Globus pallidus (tissue), 1 donor: ENCODE measurements around the gene TP53RK.
A peak's percentile ranks its signal among the peaks of the same experiment; 100 is the strongest.

Experiments used
- DNase-seq: peaks from one replicate; pipeline ENCODE4 v3.0.0-alpha.2; 2015; ENCODE audit warnings: low spot score

TP53RK gene

DNA sequence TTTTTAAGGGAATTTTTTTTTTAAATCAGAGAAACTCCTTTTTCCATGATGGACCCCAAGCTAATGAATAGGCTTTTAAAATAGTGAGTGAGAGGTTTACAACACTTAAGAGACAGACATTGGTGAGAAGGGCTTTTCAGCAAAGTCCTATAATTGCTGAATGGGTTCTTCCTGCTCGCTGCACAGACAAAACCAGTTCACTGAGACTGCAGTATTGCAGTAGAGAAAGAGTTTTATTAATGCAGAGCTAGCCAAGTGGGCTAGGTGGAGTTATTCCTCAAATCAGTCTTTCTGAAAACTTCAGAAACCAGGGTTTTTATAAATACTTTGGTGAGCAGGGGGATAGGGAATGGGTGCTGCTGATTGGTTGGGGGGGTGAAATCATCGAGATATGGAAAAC is 17.0 kb upstream of the TP53RK start:
- DNase-seq: no peak

DNA sequence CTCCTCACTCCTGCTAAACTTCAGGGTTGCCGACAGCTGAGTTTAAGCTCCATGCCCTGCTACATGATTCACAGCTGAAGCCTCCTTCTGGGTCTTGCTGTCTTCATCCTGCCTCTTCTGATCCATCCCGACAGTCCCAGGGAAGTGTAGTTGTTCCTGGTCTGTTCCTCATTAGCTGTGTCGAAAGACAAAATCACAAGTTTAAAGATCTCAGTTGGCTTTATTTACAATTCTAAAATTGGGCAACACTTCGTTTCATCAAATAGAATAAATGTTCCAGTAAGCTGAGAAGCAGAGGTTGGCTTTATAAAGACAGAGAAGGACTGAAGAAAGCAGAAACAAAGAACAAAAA is 16.1 kb upstream of the TP53RK start:
- no peak for DNase-seq

DNA sequence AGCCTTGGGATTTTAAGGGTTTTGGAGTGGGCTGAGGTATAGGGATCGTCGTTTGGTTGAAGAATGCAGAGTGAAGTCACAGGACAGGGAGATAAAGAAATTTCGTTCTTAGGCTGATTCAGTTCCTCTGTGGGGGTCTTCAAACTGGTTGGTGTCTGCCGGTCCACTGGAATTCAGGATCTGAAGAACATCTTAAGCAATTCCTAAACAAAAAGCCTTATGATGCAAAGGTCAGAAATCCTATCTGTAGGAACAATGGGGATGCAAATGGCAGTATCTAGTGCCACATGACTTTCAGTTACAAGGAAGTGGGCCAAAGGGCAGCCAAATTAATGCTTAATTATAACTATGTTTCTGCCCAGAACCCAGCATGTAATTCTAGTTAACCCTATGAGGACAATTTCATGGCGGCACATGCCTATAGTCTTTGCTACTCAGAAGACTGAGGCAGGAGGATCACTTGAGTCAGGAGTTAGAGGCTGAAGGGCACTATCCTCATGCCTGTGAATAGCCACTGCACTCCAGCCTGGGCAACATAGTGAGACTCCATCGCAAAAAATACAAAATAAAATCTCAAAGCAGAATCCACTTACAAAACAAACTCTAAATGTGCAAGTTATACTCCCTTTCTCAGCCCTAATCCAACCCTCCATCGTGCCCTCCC is 15.6 kb upstream of the TP53RK start:
- no peak for DNase-seq

DNA sequence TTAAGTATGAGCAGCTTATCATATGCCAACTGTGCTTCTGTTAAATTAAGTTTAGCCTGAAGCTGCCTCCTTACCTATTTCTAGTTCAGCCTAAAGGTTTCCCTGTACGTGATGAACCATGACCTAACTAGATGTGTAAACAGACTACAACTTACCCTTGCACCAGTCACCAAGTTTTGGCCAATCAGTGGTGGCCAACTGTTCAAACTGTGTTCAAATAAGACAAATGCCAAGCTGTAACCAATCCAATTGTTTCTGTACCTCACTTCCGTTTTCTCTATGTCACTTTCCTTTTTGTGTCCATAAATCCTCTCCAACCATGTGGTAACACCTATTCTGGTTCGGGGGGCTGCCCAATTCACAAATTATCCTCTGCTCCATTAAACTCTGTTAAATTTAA is 14.2 kb upstream of the TP53RK start:
- no peak for DNase-seq

DNA sequence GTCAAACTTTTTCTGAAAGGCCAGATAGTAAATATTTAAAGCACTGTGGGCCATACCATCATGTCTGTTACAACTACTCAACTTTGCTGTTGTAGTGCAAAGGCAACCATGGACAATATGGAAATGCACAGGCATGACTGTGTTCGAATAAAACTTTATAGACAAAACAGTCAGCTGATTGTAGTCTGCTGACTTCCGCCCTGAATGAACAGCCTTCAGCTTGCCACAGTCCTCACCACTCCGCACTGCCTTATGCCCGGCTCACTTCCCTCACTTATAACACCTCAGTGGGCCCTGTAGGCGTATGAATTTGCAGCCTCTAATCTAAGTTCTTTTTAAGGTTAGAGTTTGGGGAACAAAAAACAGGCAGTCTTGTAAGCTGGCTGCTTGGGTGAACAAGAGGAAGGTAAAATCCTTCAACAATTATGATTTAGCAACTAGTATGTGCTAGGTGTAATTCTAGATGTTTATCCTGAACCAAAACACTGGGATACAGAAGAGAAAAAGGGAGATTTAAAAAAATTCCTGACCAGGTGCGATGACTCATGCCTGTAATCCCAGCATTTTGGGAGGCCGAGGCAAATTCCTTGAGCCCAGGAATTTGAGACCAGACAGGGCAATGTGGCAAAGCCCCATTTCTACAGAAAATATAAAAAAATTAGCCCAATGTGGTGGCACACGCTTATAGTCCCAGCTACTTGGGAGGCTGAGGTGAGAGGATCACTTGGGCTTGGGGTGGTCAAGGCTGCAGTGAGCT is 13.4 kb upstream of the TP53RK start:
- no peak for DNase-seq

DNA sequence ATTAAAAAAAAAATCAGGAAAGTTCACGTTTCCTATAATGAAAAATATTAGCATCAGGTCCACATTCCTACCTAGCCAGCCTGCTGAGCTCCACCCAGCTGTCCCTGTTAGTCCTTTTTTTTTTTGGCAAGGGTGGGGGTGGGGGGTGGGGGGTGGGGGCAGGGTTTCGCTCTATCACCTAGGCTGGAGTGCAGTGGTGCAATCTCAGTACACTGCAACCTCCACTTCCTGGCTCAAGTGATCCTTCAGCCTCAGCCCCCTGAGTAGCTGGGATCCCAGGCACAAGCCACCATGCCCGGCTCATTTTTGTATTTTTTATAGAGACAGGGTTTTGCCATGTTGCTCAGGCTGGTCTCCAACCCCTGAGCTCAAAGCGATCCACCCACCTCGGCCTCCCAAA is 12.7 kb upstream of the TP53RK start:
- no peak for DNase-seq

DNA sequence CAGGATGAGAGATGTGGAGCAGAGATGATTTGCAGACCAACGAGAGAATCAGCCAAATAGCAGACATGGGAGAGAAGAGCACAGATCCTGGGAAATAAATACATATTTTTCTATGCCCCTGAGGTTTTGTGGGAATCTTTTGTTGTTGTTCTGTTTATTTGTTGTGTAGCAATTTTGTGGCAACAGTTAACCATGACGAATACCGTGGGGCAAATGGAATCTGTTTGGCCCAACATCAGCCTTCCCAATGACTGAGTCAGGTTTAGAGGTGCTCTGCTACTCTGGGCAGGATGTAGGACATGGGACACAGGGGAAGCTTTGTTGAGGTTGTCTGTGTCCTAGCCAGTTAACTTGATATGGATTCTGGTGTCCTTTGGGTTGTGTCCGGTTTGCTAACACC is 12.3 kb upstream of the TP53RK start:
- no peak for DNase-seq

DNA sequence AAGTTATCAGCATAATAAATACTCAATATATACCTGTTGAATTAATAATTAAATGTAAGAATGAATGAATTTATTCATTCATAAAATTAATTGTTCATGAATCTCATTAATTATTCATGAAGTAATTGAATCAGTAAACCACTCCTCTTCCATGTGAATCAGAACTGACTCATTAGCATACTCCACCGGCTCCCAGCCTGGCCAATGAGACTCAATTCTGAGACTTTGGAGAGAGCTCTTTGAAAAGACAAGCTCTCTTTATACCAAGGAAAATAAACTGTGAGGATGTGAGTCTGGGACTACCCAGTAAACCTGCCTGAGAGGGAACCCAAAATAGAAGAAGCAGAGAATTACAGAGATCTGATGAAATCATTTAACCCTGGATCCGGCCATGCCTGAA is 11.8 kb upstream of the TP53RK start:
- DNase-seq: no peak

DNA sequence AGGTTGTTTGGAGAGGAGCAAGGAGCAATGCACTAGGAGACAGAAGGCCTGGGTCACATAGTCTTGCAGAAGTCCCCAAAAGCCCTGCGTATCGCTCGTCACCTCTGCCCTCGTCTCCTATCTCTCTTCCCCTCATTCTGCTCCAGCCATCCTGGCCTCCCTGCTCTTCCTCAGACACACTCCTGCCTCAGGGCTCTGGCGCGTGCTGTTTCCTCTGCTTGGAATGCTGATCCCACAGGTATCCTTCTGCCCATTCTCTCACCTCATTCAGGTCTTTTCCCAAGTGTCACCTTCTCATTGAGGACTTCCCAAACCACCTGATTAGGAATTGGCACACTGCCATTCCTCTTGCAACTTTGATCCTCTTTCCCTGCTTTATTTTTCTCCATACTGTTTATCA is 11.2 kb upstream of the TP53RK start:
- DNase-seq: no peak

DNA sequence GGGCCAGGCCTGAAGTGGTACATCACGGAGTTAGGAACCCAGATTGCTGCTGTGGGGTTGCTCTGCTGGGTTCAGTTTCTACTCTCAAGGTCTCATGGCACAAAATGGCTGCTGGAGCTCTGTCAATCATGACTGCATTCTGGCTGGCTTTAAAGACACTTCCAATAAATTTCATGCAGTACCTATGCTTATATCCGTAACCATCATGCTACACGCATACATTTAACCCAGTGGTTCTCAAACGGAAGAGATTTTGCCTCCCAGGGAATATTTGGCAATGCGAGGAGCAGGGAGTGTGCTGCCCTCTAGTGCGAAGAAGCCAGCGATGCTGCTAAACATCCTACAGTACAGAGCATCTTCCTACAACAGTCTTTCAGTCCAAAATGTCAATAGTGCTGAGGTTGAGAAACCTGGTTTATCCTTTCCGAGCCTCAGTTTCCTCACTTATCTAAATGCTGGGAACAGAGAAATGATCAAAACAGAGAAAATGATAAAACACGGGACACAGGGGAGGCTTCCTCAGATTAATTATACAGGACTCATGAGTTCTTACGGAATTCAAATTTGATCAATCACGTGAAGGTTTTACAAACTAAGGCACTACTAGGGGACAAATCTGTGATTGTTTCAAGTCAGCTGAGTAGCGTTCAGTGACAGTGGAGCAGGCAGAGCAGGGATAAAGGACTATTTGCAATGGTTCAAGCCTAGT is 10.6 kb upstream of the TP53RK start:
- no peak for DNase-seq

DNA sequence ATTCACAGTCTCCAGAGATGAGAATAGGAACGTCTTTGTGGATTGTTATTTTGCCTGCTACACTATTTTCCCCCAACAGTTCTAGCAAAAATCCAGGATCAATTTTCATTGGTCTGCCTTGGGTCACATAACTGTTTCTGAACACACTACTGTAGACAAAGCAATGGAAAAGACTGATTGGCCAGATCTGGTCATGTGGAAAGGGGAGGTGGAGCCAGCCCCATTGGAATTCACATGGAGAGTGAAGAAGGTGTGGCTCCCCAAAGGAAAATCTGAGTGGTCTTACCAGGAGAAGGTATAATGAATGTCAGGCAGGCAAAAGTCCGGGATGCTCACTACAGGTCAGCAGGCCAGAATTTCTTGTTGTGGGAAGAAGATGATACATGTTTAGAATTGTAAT is 9.5 kb upstream of the TP53RK start:
- no peak for DNase-seq

DNA sequence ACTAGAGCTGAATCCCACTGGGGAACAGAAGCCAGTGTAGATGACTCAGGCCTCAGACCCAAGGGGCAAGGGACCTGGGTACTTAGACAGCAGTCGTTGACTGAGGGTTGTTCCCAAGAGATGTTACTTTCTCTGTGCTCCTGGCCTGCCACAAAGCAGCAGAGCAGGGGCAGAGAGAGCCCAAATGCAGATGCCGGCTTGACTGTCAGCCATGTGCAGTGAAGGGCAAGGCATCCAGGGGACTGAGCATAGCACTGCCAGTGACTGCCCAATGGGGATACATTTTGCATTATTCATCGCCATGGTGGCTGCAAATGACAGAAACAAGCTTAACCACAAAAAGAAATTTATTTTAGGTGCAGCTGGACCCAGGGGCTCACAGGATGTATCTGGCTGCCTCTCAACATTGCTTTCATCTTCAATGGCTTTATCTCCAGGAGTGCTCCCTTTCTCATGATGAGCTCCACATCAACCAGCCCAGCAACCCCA is 7.6 kb upstream of the TP53RK start:
- DNase-seq: no peak

DNA sequence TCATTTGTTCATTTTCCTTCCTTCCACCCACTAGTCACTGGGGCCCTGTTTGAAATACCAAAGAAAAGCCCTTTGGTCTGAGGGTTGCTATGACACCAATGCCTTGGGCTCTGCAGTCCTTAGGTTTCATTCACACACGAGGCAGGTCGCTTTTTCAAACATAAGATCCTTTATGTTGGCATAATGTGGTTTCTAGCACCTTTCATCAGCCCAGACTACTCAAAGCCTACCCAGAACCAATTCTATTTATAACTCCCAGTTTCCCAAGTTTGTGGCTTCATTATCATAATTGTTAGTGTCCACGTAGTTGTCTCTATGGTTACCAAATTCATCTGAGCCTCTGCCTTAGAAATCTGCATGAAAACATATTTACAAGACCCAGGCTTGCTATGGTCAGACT is 6.6 kb upstream of the TP53RK start:
- no peak for DNase-seq

DNA sequence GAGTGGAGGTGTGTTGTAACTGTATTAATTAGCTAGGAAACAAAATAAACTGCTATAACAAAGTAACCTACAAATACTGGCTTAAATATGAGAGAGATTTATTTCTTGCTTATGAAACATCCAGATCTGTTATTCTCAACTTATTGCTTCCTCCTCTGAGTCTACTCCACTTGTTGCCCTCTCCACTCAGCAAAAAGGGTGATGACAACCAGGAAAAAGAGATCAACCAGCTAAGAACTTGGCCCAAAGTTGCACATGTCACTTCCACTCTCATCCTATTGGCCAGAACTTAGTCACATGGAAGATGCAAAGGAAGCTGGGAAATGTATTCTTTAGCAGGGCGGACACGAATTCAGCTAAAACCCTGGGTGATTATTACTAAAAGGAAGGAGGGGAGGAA is 5.2 kb upstream of the TP53RK start:
- DNase-seq: peak; percentile 38

DNA sequence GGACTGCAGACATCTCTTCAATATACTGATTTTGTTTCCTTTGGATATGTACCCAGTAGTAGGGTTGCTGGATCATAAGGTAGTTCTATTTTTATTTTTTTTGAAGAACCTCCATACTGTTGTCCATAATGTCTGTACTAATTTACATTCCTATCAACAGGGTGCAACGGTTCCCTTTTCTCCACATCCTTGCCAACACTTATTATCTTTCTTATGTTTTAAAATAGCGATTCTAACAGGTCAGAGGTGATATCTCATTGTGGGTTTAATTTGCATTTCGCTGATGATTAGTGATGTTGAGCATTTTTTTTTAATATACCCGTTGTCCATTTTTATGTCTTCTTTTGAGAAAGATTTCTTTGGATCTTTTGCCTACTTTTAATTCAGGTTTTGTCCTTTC is 2.0 kb upstream of the TP53RK start:
- no peak for DNase-seq

DNA sequence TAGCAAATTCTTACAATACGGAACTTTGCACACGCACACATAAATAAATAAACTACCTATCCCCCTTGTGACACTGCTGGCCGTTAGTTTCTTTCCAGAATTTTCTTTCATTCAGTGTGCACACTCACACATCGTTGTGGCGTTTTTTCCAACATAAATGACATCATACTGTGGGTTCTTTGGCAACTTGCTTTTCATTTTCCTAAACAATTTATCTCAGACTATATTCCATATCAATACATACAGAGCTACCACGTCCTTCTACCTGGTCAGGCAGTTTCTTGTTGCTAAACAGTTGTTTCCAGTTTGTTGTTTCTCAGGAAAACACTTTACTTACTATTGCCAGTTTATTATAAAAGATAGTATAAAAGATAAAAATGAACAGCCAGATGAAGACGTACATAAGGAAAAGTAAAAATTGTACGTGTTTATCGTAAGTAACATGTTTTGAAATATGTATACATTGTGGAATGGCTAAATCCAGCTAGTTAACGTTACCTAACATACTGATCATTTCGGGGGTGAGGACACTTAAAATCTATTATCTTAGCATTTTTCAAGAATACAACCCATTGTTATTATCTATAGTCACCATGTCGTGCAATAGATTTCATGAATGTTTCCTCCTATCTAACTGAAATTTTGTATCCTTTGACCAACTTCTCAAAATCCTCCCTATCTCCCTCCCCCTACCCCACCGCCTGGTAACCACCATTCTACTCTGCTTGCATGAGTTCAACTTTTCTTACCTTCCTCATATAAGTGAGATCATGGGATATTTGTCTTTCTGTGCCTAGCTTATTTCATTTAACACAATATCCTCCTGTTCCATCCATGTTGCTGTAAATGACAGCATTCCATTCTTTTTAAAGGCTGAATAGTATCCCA is 1.2 kb upstream of the TP53RK start:
- no peak for DNase-seq

DNA sequence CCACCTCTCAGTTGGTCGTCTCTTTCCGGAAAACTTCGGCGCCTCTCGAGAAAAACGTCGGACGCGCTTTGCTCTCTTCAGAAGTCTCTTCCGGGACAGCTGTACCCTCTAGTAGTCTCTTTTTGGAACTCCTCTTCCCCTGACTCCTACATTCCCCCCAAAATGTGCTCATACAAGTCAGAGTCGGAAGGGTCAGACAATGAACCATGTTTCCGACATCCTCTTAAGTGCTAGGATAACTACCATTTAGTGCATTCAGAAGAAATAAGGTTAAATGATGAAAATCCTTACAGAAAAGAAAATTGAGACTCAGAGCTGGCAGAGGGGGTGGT is 476 bp upstream of the TP53RK start:
- DNase-seq: no peak

DNA sequence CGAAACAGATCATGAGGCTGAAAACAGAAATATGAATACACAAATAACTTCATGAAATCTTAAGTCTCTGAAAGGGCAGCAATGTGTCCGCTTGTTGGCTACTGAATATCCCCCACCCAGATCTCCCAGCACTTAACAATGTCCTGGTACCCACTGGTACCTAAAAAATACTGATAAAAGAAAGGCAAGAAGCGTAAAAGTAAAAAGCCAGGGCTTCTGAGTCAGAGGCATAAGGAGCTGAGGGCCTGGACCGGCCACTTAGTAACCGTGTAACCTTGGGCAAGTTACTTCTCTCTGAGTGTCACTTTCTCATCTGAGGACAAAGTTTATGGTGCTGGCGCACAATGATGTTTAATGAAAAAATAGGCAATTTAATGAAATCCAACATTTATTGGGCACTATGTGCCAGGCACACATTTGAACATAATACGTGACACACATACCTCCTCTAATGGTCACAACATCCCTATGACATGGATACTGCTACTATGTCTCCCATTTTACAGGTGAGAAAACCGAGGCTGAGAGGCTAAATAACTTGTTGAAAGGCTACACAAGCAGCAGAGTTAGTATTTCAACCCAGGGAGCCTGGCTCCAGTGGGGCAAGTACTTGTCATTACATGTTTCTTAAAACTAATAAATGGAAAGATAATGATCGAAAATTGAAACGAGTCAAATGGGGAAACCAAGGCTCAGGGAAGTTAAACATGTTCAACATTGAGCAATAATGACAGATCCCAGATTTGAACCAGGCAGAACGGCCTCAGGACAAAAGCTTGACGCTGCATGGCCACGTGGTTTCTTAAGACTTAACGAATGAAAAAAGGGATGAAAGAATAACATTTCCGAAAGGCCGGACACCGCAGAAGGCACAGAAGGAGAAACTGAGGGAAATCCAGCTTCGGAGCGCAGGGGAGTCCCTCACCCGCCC is 828 bp downstream of the TP53RK start:
- DNase-seq: no peak

DNA sequence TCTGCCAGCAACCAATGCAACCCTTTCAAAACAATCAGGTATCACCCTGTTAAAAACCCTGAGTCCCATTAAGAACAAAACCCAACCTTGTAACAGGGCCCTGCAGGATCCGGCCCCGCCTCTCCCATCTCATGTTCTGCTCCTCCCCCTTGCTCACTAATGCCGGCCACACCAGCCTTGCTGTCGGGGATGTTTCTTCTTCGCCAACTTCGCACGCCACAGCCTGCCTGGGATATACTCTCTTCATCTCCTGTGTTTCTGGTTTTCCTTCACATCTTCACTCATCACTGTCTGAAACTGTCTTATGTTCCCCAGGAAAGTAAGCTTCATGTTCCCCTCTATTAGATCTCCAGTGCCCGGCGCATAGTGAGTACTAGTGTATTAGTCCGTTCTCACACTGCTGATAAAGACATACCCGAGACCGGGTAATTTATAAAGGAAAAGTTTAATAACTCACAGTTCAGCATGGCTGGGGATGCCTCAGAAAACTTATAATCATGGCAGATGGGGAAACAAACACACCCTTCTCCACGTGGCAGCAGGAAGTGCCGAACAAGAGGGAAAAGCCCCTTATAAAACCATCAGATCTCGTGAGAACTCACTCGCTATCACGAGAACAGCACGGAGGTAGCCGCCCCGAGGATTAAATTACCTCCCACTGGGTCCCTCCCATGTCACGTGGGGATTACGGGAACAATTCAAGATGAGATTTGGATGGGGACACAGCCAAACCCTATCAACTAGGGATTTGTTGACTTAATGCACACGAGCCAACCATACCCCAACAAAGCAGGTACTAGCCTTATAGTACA is 5.1 kb downstream of the TP53RK start:
- no peak for DNase-seq

DNA sequence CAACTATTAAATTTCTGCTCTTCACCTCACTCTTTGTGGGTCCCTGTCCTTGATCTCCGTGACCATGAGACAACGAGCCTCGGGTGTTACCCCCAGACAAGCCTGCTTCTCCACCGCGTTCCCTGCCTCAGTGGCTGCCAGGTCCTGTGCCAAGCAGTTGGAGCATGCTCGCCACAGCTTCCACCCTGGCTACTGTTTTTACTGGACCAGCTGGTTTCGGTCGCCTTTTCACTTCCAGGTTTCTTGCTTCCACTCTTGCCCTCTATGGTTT is 5.6 kb downstream of the TP53RK start:
- DNase-seq: no peak
